Keratinocyte (primary cell): Measurements from ENCODE around the gene LARGE1. TPM values are rescaled to one million over a fixed set of nuclear protein-coding genes. Genes with fewer than 3 reads are reported as not detected.

Experiments
- DNase-seq: peaks from one replicate; pipeline ENCODE4 v3.0.0-alpha.2; 2011; ENCODE audit warnings: low read depth, missing footprints, low spot score
- FAIRE-seq: peaks from 2 replicates; lab custom pipeline; 2011; peaks lifted over from hg19 to GRCh38; lab: Jason Lieb, UNC
- H2AFZ ChIP-seq: 2 replicates; pipeline ENCODE4 v1.6.0; 2012; ENCODE audit warnings: low read length, control low read depth, inconsistent platforms; ENCODE audit not compliant: control insufficient read depth
- H3K27ac ChIP-seq: 2 replicates; pipeline ENCODE4 v1.5.1; 2011; ENCODE audit warnings: low read length; ENCODE audit not compliant: control insufficient read depth, insufficient read depth
- H3K27me3 ChIP-seq: 3 replicates; pipeline ENCODE4 v1.6.0; 2011; ENCODE audit warnings: low read length; ENCODE audit not compliant: control insufficient read depth, insufficient read depth; ENCODE audit errors: extremely low read depth
- H3K36me3 ChIP-seq, 2 experiments: 2 replicates in 1 of 2; 3 replicates in 1 of 2; pipeline ENCODE4 v1.5.1; 2011; ENCODE audit warnings: low read length in 2 of 2, mild to moderate bottlenecking in 1 of 2; ENCODE audit not compliant: control insufficient read depth in 2 of 2, insufficient read depth in 2 of 2; ENCODE audit errors: extremely low read depth in 1 of 2
- H3K4me1 ChIP-seq: 3 replicates; pipeline ENCODE4 v1.5.1; 2011; ENCODE audit warnings: low read length; ENCODE audit not compliant: control insufficient read depth, insufficient read depth; ENCODE audit errors: extremely low read depth
- H3K4me2 ChIP-seq: 3 replicates; pipeline ENCODE4 v1.6.0; 2011; ENCODE audit warnings: low read depth, low read length; ENCODE audit not compliant: control insufficient read depth, insufficient read depth; ENCODE audit errors: extremely low read depth
- H3K4me3 ChIP-seq, 3 experiments: fragments of 200-600 bp in 1 of 3; sonication (generic) in 1 of 3; 2 replicates in 2 of 3; 3 replicates in 1 of 3; pipeline ENCODE4 v1.5.1; 2011 to 2016; ENCODE audit warnings: low read length in 3 of 3, mild to moderate bottlenecking in 3 of 3, control low read depth in 2 of 3, inconsistent platforms in 1 of 3, low read depth in 1 of 3, mixed read lengths in 1 of 3, mixed run types in 1 of 3, moderate library complexity in 1 of 3; ENCODE audit not compliant: control insufficient read depth in 2 of 3, insufficient read depth in 2 of 3; ENCODE audit errors: extremely low read depth in 1 of 3
- H3K79me2 ChIP-seq: 2 replicates; pipeline ENCODE4 v1.6.0; 2012; ENCODE audit warnings: low read length; ENCODE audit not compliant: control insufficient read depth, insufficient read depth
- H3K9ac ChIP-seq: 3 replicates; pipeline ENCODE4 v1.6.0; 2011; ENCODE audit warnings: low read length; ENCODE audit not compliant: control insufficient read depth, insufficient read depth; ENCODE audit errors: extremely low read depth
- H3K9me1 ChIP-seq: 3 replicates; pipeline ENCODE4 v1.6.0; 2011; ENCODE audit warnings: low read length; ENCODE audit not compliant: control insufficient read depth, insufficient read depth; ENCODE audit errors: extremely low read depth
- H3K9me3 ChIP-seq: 2 replicates; pipeline ENCODE4 v1.5.1; 2012; ENCODE audit warnings: low read depth, low read length; ENCODE audit not compliant: control insufficient read depth
- H4K20me1 ChIP-seq: 3 replicates; pipeline ENCODE4 v1.6.0; 2011; ENCODE audit warnings: low read length; ENCODE audit not compliant: control insufficient read depth, insufficient read depth; ENCODE audit errors: extremely low read depth
- CTCF ChIP-seq, 3 experiments: IDR thresholded peaks in 1 of 3; conservative IDR thresholded peaks in 1 of 3; optimal IDR thresholded peaks in 1 of 3; 2 replicates in 2 of 3; 3 replicates in 1 of 3; pipeline versions ENCODE3 to v1.5.1; 2011; ENCODE audit warnings: low read length in 3 of 3, mild to moderate bottlenecking in 3 of 3, moderate library complexity in 2 of 3, control low read depth in 1 of 3, inconsistent platforms in 1 of 3; ENCODE audit not compliant: insufficient read depth in 2 of 3; ENCODE audit errors: extremely low read depth in 1 of 3
- EZH2 ChIP-seq: IDR thresholded peaks from one replicate; pipeline ENCODE4 v1.6.1; 2012; ENCODE audit warnings: inconsistent platforms, mild to moderate bottlenecking, low read length, moderate library complexity
- dilution Hi-C: fragments of 300-500 bp; cut with MboI; formaldehyde crosslinking; loops from one replicate; pipeline ENCODE4 v1.7.0; 2020; ENCODE audit warnings: low sequenced_read_pairs; ENCODE audit not compliant: extremely low pct_ligation_motif_present
- polyA plus RNA-seq, 5 experiments: library from polyadenylated mRNA; depleted of rRNA in 3 of 5; stranded (reverse) in 3 of 5; stranded (forward) in 1 of 5; unstranded in 1 of 5; fragments of >200 nt; gene quantifications; 1 replicate in 1 of 5; 2 replicates in 3 of 5; 3 replicates in 1 of 5; pipeline versions ENCODE4 v1.2.1 to v1.2.3, GENCODE V29; 2011 to 2012; ENCODE audit warnings: missing spikeins in 2 of 5, low read depth in 1 of 5, low replicate concordance in 1 of 5

The LARGE1 gene
- polyA plus RNA-seq, 1 donor (not counting 4 experiments of a cell fraction or from before 2014, with no cell fraction given): 4.5 TPM

- FAIRE-seq (no peak), DNase-seq (no peak)
- Histone ChIP-seq H2AFZ (no peak overlapping the region), H3K9ac (no peak overlapping the region), H3K9me1 (no peaks in the 10 kb centered on the region), H3K9me3 (no peaks in the 10 kb centered on the region), H3K4me1 (peaks cover 17% of the 10 kb centered on the region), H4K20me1 (no peaks in the 10 kb centered on the region), H3K4me2 (no peak overlapping the region), H3K27ac (no peak overlapping the region), H3K4me3 (no peak overlapping the region), H3K36me3 (no peaks in the 10 kb centered on the region), H3K79me2 (no peaks in the 10 kb centered on the region), H3K27me3 (no peaks in the 10 kb centered on the region)
- dilution Hi-C loops: no loop called here
- no peak for TF ChIP-seq CTCF (optimal IDR thresholded peaks at IDR 0.05 in 1 of 3, IDR thresholded peaks at IDR 0.05 in 1 of 3, conservative IDR thresholded peaks at IDR 0.05 in 1 of 3; ENCODE audit: extremely low read depth in 1 of 3, insufficient read depth in 2 of 3, low read length in 3 of 3)
- no peak for TF ChIP-seq EZH2
Observed at GRCh38 chr22:33854724-33855123, 65.6 kb downstream of the LARGE1 start.

- Histone ChIP-seq H3K9me3 (no peaks in the 10 kb centered on the region), H3K9me1 (no peaks in the 10 kb centered on the region), H3K27ac (peak overlapping the region; percentile 27), H3K27me3 (no peaks in the 10 kb centered on the region), H4K20me1 (no peaks in the 10 kb centered on the region), H2AFZ (peak overlapping the region; percentile 86), H3K36me3 (no peaks in the 10 kb centered on the region), H3K4me2 (peak overlapping the region; percentile 97), H3K4me1 (peaks cover 17% of the 10 kb centered on the region), H3K9ac (peak overlapping the region; percentile 76), H3K4me3 (peak overlapping the region; percentile 37 to 77 (median 57)), H3K79me2 (no peaks in the 10 kb centered on the region)
- DNase-seq (no peak), FAIRE-seq (peak; percentile 75)
- dilution Hi-C loops: no loop called here
- TF ChIP-seq CTCF (optimal IDR thresholded peaks at IDR 0.05 in 1 of 3, IDR thresholded peaks at IDR 0.05 in 1 of 3, conservative IDR thresholded peaks at IDR 0.05 in 1 of 3; ENCODE audit: extremely low read depth in 1 of 3, insufficient read depth in 2 of 3, low read length in 3 of 3): no peak
- TF ChIP-seq EZH2: no peak
Observed at GRCh38 chr22:33853200-33854097, 66.8 kb downstream of the LARGE1 start.
